Astrocyte of the cerebellum (primary cell): ENCODE data around the gene CPA3.

Source experiments
- DNase-seq: peaks from one replicate; pipeline ENCODE4 v3.0.0-alpha.2; 2011; ENCODE audit warnings: low read depth
- H3K4me3 ChIP-seq: 2 replicates; pipeline ENCODE4 v1.5.1; 2011; ENCODE audit warnings: mild to moderate bottlenecking, low read depth, low read length, moderate library complexity
- CTCF ChIP-seq: IDR thresholded peaks from 2 replicates; pipeline ENCODE4 v1.5.1; 2012; ENCODE audit warnings: low read length, low read depth, moderate library complexity, mild to moderate bottlenecking; ENCODE audit errors: missing control alignments
- in situ Hi-C: cut with HindIII; loops from 2 replicates; pipeline ENCODE4 v1.10.0; 2017; ENCODE audit warnings: low sequenced_read_pairs

The CPA3 gene

GRCh38 chr3:148914936-148915690 lies 50.0 kb downstream of the CPA3 start:
- no peak for DNase-seq
- in situ Hi-C loops: no loop called here
- no peak for TF ChIP-seq CTCF
- no peak overlapping the region for H3K4me3 ChIP-seq

- in situ Hi-C loops: no loop called here
- TF ChIP-seq CTCF: no peak
These were observed 51.0 kb downstream of the CPA3 start for GRCh38 chr3:148916132-148916531.

GRCh38 chr3:148922467-148922866 lies 57.4 kb downstream of the CPA3 start:
- TF ChIP-seq CTCF: no peak
- no peak for DNase-seq
- no peak overlapping the region for H3K4me3 ChIP-seq
- in situ Hi-C loops: no loop called here

More at GRCh38 chr3:148916132-148916531, 51.0 kb downstream of the CPA3 start:
- H3K4me3 ChIP-seq: no peak overlapping the region
- no peak for DNase-seq

GRCh38 chr3:148923592-148923991 lies 58.5 kb downstream of the CPA3 start:
- TF ChIP-seq CTCF: no peak
- in situ Hi-C loops: no loop called here
- DNase-seq: no peak
- no peak overlapping the region for H3K4me3 ChIP-seq

- in situ Hi-C loops: no loop called here
- H3K4me3 ChIP-seq: no peak overlapping the region
- TF ChIP-seq CTCF: no peak
- DNase-seq: no peak
These were observed 59.5 kb downstream of the CPA3 start for GRCh38 chr3:148924562-148924961.

GRCh38 chr3:148925845-148926244 lies 60.7 kb downstream of the CPA3 start:
- no peak for TF ChIP-seq CTCF
- H3K4me3 ChIP-seq: no peak overlapping the region
- in situ Hi-C loops: no loop called here
- no peak for DNase-seq

GRCh38 chr3:148930752-148931151 lies 65.7 kb downstream of the CPA3 start:
- in situ Hi-C loops: no loop called here

More at GRCh38 chr3:148930752-148931151, 65.7 kb downstream of the CPA3 start:
- no peak for DNase-seq
- H3K4me3 ChIP-seq: no peak overlapping the region
- TF ChIP-seq CTCF: no peak
